Loucy (cell line): ENCODE measurements around the gene FCGBP.
"Not testable (repeated sequence)": the region's sequence is repeated elsewhere in the genome, so short reads cannot be mapped to it uniquely, and the experiment has no call there.

ENCODE experiments used
- CTCF ChIP-seq: fragments of 200-600 bp; sonication (generic); conservative IDR thresholded peaks from 2 replicates; pipeline ENCODE4 v1.5.1; 2014; ENCODE audit warnings: mild to moderate bottlenecking, antibody characterized with exemption, low read length
- EZH2phosphoT487 ChIP-seq: fragments of 200-600 bp; IDR thresholded peaks from 2 replicates; pipeline ENCODE4 v1.6.1; 2018; ENCODE audit warnings: antibody characterized with exemption, mild to moderate bottlenecking, moderate library complexity, borderline replicate concordance

- not testable (repeated sequence) for TF ChIP-seq CTCF, EZH2phosphoT487
Measured at GRCh38 chr19:39892506-39892902, 41.9 kb downstream of the FCGBP start.
